CD4-positive, alpha-beta T cell treated with Interleukin-17A for 4 hours (primary cell): ENCODE measurements around the gene EMID1.

Source experiments
- DNase-seq: peaks from one replicate; pipeline ENCODE4 v3.0.0-alpha.2; 2020; ENCODE audit warnings: mixed read lengths

The EMID1 gene

GRCh38 chr22:29260601-29261315 lies 55.1 kb downstream of the EMID1 start:
- no peak for DNase-seq

GRCh38 chr22:29263791-29264276 lies 58.1 kb downstream of the EMID1 start:
- DNase-seq = no peak

GRCh38 chr22:29265305-29265704 lies 59.6 kb downstream of the EMID1 start:
- DNase-seq = no peak

GRCh38 chr22:29265929-29266328 lies 60.2 kb downstream of the EMID1 start:
- DNase-seq = no peak

GRCh38 chr22:29266564-29267461 lies 61.1 kb downstream of the EMID1 start:
- DNase-seq = no peak

GRCh38 chr22:29267462-29267857 lies 61.8 kb downstream of the EMID1 start:
- no peak for DNase-seq

- DNase-seq = peak; percentile 95
These were observed 62.3 kb downstream of the EMID1 start, which contains the start of the genes EWSR1 and RHBDD3 for GRCh38 chr22:29267858-29268510. TSS of gene EWSR1 (plus strand) at chr22:29268268. CDS start at chr22:29268337, 69 bp downstream. TSS of gene RHBDD3 (minus strand) at chr22:29267981. CDS start at chr22:29265626, 2,355 bp downstream.

GRCh38 chr22:29268511-29269229 lies 63.0 kb downstream of the EMID1 start:
- DNase-seq = peak; percentile 38

- DNase-seq = no peak
These were observed 63.5 kb downstream of the EMID1 start for GRCh38 chr22:29269230-29269604.

GRCh38 chr22:29269731-29270474 lies 64.2 kb downstream of the EMID1 start:
- DNase-seq = no peak

- no peak for DNase-seq
These were observed 65.0 kb downstream of the EMID1 start for GRCh38 chr22:29270475-29271271.

- no peak for DNase-seq
These were observed 66.9 kb downstream of the EMID1 start for GRCh38 chr22:29272624-29273023.

GRCh38 chr22:29275167-29275566 lies 69.5 kb downstream of the EMID1 start:
- DNase-seq = no peak

GRCh38 chr22:29275819-29276565 lies 70.3 kb downstream of the EMID1 start:
- no peak for DNase-seq

- DNase-seq = no peak
These were observed 72.2 kb downstream of the EMID1 start for GRCh38 chr22:29277927-29278326.

GRCh38 chr22:29284196-29284595 lies 78.5 kb downstream of the EMID1 start:
- no peak for DNase-seq

GRCh38 chr22:29288837-29289236 lies 83.1 kb downstream of the EMID1 start:
- DNase-seq = no peak

GRCh38 chr22:29290061-29290460 lies 84.4 kb downstream of the EMID1 start:
- no peak for DNase-seq

- DNase-seq = no peak
These were observed 85.5 kb downstream of the EMID1 start for GRCh38 chr22:29291215-29291614.

GRCh38 chr22:29292379-29292778 lies 86.7 kb downstream of the EMID1 start:
- no peak for DNase-seq
